GM18508 (cell line): Measurements from ENCODE around the gene CREB3L1.
"Not testable (repeated sequence)": the region's sequence is repeated elsewhere in the genome, so short reads cannot be mapped to it uniquely, and the experiment has no call there.

Experiments
- ATAC-seq: cut with Tn5 transposase; IDR thresholded peaks from one replicate; pipeline ENCODE4 v1.9.1; 2021; ENCODE audit warnings: moderate number of reproducible peaks; ENCODE audit not compliant: insufficient read depth, unreplicated experiment

CREB3L1 gene

DNA sequence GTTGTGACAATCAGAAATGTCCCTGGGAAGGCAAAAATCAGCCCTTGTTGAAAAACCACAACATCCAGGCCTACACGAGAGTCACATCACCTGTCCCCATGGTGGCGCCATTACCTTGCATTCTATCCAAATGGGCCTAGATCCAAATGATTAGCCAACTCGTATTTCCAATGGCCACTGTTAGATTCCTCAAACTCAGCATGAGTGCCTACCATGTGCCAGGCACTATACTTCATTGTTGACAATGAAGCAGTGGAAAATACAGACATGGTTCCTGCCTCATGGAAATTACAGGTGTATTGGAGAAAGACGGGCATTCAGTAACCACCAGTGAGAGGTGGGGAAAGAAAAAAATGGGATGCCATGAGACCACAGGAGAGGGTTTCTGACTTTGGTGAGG is 29.8 kb upstream of the CREB3L1 start:
- ATAC-seq = no peak

DNA sequence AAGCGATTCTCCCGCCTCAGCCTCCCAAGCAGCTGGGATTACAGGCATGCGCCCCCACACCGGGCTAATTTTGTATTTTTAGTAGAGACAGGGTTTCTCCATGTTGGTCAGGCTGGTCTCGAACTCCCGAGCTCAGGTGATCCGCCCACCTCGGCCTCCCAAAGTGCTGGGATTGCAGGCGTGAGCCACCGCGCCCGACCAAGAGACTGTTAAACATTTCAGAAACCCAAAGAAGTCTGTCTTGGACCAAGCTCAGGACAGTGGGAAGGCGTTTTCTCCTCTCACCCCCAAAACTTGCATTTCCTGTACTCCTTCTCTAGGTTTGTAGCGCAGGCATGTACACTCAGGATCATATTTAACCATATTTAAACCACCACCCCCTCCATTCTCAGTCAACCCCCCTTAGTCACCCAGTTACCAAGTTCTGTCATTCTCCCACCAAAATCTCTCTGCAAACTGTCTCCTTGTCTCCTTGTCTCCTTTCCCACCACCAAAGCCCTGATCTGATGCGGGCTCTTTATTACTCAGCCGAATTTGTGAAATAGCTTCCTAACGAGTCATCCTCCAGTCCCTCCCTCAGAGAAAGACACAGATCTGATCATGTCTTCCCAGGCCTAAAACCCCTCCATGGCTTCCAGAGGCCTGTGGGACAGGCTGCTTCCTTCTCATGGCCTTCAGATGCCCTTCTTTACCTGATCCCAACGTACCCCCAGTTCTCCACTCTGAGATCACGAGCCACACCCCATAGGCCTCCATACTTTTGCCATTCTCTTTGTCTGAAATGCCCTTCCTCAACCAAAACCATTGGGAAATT is 29.0 kb upstream of the CREB3L1 start:
- ATAC-seq = no peak

- no peak for ATAC-seq
These were observed 28.1 kb upstream of the CREB3L1 start for GRCh38 chr11:46249103-46249937.

- ATAC-seq = no peak
These were observed 27.3 kb upstream of the CREB3L1 start for GRCh38 chr11:46249938-46250744.

- ATAC-seq = no peak
These were observed 26.8 kb upstream of the CREB3L1 start for GRCh38 chr11:46250745-46251052.

- ATAC-seq = no peak
These were observed 25.5 kb upstream of the CREB3L1 start for GRCh38 chr11:46251954-46252353.

DNA sequence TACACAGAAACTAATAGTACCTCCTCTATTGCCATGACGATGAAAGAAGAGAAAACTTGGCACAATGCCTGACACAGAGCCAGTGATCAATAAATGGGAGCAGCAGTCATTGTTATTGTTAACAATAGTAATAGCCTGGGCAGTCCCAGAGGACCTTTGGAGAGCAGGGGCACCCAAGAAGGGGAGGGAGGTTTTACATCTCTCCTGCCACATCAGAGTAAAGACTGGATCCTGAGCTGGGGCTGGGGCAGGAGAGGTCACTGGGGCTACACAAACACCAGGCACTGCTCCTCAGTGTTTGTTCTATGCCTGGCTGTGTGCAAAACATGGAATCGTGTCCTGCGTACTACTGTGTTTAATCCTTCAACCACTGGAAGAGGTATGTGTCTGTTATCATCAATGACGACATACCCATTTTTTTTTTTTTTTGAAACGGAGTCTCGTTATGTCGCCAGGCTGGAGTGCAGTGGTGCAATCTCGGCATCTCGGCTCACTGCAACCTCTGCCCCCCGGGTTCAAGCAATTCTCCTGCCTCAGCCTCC is 25.0 kb upstream of the CREB3L1 start:
- ATAC-seq = no peak

DNA sequence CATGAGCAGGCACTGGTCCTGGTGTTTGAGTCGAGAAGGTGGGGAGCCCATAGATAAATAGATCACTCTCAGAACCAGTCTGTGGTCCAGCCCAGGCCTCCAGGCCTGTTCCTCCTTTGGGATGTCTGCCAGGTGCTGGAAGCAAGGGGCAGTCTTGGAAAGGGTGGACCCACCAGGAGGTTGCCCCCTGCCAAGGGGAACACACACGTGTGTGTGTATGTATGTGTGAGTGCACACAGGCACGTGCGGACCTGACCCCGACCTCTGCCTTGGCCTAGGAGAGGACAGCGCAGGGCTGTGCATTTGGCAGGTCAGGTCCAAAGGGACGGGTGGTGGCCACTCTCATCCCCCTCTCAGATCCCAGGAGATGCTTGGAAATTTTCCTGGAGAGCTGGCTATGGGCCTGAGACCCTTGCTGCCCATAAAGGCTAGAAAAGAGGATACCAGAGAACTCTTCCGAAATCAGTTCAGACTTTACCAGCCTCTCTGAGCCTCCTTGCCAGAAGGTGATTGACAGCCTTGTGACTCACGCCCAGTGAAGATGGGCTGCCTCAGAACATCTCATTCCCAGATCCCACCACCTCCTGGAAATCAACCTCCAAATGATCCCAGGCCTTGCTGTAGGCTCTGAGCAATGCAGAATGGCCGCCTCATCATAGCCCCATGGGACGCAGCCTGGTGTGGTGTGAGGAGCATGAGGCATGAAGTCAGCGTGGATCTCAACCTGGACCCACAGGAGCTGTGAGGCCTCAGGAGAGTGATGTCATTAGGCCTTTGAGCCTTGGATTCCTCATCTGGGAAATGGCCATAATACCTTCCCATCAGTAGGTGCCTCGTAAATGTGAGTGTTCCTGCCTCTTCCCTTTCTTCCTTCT is 24.0 kb upstream of the CREB3L1 start:
- ATAC-seq = no peak

DNA sequence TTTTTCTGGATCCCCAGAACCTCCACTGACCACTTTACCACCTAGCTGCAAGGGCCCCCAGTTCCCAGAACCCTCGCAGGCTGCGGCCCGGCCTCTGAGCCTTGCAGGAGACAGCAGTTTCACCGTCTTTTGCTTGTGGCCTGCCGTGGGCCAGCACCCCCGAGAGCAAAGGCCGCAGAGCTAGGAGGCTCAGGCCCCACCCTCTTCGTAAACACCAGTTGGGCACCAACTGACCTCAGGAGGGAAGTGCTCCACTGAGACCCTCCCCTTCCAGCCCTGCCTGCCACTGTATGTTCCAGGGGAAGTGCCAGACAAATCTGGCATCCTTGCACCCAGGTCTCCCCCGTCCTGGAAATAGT is 23.4 kb upstream of the CREB3L1 start:
- no peak for ATAC-seq

GRCh38 chr11:46256540-46257001 is 20.9 kb upstream of the CREB3L1 start:
- ATAC-seq = no peak

- ATAC-seq = not testable (repeated sequence)
These were observed 18.1 kb upstream of the CREB3L1 start for GRCh38 chr11:46259347-46259746.

DNA sequence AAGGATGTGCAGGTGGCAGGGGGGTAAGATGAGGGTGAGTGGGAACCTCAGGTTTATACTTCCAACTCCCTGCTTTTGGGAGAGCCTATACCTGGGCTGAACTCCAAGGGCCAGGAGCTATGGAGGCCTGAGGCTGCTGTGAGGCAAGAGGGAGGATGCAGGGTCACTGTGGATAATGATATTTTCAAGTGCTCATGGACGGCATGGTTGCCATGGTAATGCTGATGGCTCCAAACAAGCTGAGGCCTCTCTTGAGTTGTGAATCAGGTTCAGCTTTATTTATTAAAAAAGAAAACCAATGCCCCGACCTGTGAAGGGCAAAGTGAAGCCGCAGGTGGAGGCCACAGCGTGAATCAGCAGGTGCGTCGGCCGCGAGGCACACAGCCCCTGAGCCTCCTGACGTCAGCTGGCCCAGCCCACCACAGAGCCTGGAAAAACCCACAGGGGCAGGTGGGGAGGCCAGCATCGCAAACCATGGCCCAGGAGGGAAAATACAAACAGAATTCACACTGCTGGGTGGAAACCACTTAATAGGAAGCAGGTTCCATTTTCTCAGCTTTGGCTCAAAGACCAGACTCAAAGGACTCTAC is 17.4 kb upstream of the CREB3L1 start:
- ATAC-seq = no peak

DNA sequence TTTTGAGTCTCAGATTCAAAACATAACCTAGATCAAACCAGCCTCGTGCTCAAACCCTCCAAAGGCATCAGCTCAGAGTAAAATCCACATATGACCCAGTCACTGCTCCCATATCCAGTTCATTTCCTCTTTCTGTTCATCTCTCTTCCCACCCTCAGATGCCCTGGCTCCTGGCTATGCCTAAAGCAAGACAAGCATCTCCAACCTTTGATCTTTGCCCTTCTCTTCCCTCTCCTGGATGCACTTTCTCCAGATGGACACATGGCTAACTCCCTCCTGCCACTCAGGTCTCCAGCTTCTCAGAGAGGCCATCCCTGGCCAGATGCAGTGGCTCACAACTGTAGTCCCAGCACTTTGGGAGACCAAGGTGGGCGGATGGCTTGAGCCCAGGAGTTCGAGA is 14.3 kb upstream of the CREB3L1 start:
- ATAC-seq = no peak

DNA sequence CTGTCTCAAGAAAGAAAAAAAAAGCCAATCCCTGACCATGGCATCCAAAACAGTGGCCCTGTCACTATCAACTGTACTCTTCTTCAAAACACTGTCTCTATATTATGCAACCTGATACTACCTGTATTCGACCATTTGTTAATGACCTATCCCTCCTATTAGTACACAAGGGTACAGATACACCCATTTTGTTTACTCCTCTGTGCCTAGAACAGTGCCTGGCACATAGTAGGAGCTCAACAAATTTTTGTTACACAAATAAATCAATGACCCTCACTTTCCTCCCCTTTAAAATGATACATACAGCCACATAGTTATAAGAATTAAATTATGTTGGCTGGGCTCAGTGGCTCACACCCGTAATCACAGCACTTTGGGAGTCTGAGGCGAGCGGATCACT is 13.4 kb upstream of the CREB3L1 start:
- no peak for ATAC-seq

GRCh38 chr11:46264976-46265375 is 12.5 kb upstream of the CREB3L1 start:
- ATAC-seq = no peak

- ATAC-seq = no peak
These were observed 11.7 kb upstream of the CREB3L1 start for GRCh38 chr11:46265764-46266163.

DNA sequence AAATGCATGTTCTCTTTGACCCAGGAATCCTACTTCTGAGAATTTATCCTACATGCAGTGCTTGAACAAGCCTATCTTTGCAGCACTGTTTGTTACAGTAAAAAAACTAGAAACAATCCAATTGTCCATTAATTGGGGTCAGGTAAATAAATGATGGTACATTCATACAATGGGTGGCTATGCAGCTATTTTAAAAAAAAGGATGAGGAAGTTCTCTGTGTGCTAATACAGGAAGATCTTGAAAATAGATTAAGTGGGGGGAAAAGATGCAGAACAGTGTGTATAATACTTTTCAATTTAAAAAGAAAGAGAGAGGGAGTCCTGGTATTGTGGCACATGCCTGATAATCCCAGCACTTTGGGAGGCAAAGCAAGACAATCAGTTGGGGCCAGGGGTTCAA is 9.5 kb upstream of the CREB3L1 start:
- no peak for ATAC-seq

GRCh38 chr11:46270684-46271083 is 6.8 kb upstream of the CREB3L1 start:
- ATAC-seq = no peak

DNA sequence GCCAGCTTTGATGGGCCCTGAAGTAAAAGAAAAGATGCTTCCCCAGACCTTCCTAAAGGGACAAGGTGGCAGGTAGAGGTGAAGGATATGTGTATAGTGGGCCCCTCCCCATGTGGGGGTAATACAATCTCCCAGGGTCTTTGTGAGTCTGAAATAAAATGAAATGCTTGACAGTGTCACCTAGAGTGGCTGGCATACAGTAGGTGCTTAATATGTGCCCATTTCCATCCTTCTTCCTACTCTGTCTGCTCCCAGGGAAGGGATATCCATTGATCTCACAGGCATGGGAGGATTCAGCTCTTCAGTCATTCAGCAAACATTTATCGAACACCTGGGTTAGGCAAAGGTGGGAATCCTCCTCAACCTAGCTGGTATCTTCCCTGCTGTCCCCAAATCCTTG is 6.1 kb upstream of the CREB3L1 start:
- ATAC-seq = no peak
